Stimulated activated naive CD8-positive, alpha-beta T cell treated with anti-CD3 and anti-CD28 coated beads, Interleukin-15, amount 100 ng/mL, for 72 hours (primary cell): ENCODE data around the gene PPFIBP1.
"Not testable (repeated sequence)": the region's sequence is repeated elsewhere in the genome, so short reads cannot be mapped to it uniquely, and the experiment has no call there.

Experiments
- ATAC-seq: fragments of 150-1000 bp; cut with Tn5 transposase; 2 replicates; pipeline ENCODE4 v1.10.0; 2021; ENCODE audit warnings: mild to moderate bottlenecking, moderate library complexity
- DNase-seq, 2 donors: peaks; one replicate each; pipeline ENCODE4 v3.0.0; 2021 to 2022
- H3K27ac Mint-ChIP-seq, 2 donors: one replicate each; pipeline ENCODE4 v1.8.0; 2022; ENCODE audit warnings: mild to moderate bottlenecking in 2 of 2, mixed read lengths in 2 of 2, moderate library complexity in 2 of 2
- H3K27me3 Mint-ChIP-seq: one replicate; pipeline ENCODE4 v1.8.0; 2022; ENCODE audit warnings: mixed read lengths
- H3K4me1 Mint-ChIP-seq: one replicate; pipeline ENCODE4 v1.8.0; 2022; ENCODE audit warnings: mild to moderate bottlenecking, mixed read lengths
- H3K4me3 Mint-ChIP-seq, 2 donors: one replicate each; pipeline ENCODE4 v1.8.0; 2022; ENCODE audit warnings: mild to moderate bottlenecking in 2 of 2, mixed read lengths in 2 of 2, moderate library complexity in 1 of 2
- H3K9me3 Mint-ChIP-seq, 2 donors: one replicate each; pipeline ENCODE4 v1.8.0; 2022; ENCODE audit warnings: mixed read lengths in 2 of 2

The PPFIBP1 gene

DNA sequence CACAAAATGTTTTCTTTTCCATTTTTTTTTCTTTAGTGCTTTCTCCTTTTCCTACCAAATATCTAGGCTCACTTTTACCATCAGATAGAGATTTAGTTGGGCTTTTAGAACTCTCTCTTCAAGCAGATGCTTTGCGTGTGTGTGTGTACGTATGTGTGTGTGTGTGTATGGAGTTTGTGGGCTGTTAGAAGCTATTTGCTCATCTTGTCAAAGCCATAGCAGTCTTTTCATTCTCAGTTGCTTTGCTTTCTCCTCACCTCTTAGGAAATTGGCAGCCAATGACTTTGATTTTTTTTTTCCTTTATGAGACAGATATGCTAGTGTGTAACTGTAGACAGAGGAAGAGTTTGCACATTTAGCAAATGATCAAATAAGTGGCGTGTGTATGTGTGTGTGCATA is 57.8 kb downstream of the PPFIBP1 start:
- H3K4me3 Mint-ChIP-seq, DNase-seq, ATAC-seq, H3K27ac Mint-ChIP-seq, H3K27me3 Mint-ChIP-seq, H3K9me3 Mint-ChIP-seq: not testable (repeated sequence)
- peaks cover 20% of the 10 kb centered on the region for H3K4me1 Mint-ChIP-seq

DNA sequence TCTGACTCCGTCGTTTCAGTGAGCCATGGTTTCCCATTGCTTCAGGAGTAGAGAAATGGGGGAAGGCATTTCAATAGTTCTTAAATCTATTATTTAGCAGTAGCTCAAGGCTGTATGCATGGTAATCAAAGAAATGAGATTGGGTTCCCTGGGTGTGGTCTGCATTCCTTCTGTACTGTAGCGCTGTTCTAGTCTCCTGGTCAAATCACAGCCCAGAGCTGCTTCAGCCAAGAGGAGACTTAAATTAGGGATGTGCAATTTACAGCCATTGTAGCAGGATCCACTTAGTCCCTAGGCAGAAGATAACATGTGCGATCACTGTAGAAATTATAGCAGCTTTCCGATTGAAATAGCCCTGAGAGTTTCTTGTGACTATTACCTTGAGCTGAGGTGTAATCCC is 58.4 kb downstream of the PPFIBP1 start:
- not testable (repeated sequence) for DNase-seq, H3K4me3 Mint-ChIP-seq, H3K9me3 Mint-ChIP-seq, H3K27me3 Mint-ChIP-seq, ATAC-seq, H3K27ac Mint-ChIP-seq
- peaks cover 20% of the 10 kb centered on the region for H3K4me1 Mint-ChIP-seq

DNA sequence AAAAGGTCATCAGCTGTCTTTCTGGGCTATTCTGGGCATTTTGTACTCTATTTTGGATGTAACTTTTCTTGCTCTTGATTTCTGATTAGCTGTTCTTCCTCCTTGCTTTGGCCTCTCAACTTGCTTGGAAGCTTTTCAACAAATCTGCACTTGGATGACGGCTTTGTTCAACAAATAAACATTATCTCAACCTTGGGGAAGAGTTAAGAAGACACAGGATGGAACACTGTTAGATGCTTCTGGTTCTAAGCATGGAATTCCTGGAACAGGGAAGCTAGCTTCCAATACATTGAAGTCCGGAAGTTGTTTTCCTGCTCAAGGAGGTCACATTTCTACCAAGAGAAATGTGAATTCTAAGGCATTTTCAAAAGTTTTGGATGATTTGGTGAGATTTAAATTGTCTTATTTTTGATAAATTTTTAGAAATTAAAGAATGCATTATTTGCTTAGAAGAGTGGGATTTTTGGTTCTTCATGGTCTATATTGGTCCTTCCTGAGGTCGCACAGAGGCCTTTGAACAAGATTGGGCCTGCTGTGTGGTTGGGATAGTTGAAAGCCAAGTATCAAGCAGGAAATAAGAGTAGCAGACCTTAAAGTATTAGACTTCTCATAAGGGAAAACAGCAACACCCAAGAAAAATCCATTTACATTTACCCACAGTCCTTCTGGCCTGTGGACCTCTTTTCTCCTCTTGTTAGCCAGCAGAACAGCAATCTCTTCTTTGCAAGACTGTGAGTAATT is 59.2 kb downstream of the PPFIBP1 start:
- no peak for DNase-seq
- no peak overlapping the region for H3K4me3 Mint-ChIP-seq
- H3K9me3 Mint-ChIP-seq, result no peaks in the 10 kb centered on the region
- no peak overlapping the region for H3K27ac Mint-ChIP-seq
- peaks cover 27% of the 10 kb centered on the region for H3K4me1 Mint-ChIP-seq
- H3K27me3 Mint-ChIP-seq, result no peaks in the 10 kb centered on the region
- ATAC-seq, result no peak

DNA sequence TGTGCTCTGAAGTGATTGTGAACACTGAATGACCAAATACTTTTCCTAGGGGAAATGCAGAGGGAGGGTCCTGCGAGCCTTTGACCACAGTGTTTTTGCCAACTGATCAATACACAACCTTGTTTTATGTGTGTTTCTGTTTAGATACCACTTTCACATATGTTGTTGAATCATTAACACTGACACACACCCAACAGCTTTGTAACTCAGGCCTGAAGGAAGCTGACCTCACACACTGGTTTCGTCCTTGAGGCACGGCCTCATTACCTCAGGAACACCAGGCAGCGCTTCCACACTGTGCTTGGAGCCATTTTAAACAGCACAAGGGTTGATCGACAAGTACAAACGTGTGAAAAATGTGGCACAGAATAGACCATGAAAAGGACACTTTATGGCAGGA is 60.0 kb downstream of the PPFIBP1 start:
- Mint-ChIP-seq H3K4me3 (no peak overlapping the region), H3K9me3 (no peaks in the 10 kb centered on the region), H3K4me1 (peaks cover 33% of the 10 kb centered on the region), H3K27me3 (no peaks in the 10 kb centered on the region), H3K27ac (no peak overlapping the region)
- DNase-seq (no peak), ATAC-seq (no peak)

DNA sequence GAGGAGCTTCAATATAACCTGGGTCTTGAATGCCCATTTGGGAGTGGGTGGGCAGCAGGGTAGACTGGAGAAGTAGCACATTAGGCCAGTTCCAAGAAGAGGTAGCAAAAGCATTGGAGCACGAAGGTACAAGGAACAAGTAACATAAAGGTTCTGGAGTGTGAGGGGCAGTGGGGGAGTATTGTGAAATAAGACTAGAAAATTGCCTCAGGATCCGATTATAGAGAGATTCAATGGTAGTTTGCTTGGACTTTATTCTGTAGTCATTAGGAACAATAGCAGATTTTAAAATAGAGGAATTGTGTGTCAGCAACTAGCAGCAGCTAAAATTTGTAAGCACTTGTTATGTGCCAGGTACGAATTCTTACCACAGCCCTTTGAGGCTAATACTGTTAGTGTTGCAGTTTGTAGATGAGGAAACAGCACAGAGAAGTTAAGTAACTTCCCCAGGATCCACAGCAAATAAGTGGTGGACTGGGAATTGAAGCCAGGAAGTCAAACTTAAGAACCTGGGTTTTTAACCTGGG is 61.8 kb downstream of the PPFIBP1 start:
- no peak overlapping the region for H3K4me3 Mint-ChIP-seq
- ATAC-seq (no peak), DNase-seq (no peak)
- peaks cover 29% of the 10 kb centered on the region for H3K4me1 Mint-ChIP-seq
- H3K27ac Mint-ChIP-seq, result no peak overlapping the region
- H3K27me3 Mint-ChIP-seq, result no peaks in the 10 kb centered on the region
- no peaks in the 10 kb centered on the region for H3K9me3 Mint-ChIP-seq

DNA sequence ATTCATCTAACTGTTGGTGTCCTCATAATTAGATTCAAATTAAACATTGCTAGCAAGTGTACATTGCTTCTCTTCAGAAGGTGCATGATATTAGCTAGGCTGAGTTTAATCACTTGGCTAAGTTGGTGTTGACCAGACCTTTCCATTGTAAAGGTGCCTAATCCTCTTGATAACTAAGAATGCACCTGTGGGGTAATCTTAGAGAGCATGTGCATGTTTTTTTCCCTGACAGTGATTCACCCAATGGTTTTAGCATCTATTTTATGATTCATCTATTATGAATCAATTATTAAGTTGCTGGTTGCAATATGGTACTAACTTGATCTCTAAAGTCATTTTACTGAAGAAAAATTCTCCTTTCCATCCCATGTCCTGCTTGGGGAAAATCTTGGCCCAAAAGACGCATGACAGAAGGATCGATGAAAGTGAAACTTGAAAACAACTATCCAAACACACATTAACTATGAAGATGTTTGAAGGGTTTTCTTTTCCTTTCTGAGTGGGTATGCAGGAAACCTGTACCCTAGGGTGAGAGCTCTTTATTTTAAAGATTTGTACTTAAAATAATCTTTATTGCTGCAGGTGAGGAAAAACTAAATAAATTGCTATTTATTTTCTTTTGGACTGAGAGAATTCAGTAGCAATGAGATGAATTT is 64.2 kb downstream of the PPFIBP1 start:
- H3K4me1 Mint-ChIP-seq, result peaks cover 14% of the 10 kb centered on the region
- ATAC-seq, result peak; percentile 58
- H3K9me3 Mint-ChIP-seq, H3K27me3 Mint-ChIP-seq, DNase-seq: not testable (repeated sequence)
- peak overlapping the region in 1 of 2 donors; percentile 70 for H3K27ac Mint-ChIP-seq
- peak overlapping the region; percentile 39 to 65 for H3K4me3 Mint-ChIP-seq

DNA sequence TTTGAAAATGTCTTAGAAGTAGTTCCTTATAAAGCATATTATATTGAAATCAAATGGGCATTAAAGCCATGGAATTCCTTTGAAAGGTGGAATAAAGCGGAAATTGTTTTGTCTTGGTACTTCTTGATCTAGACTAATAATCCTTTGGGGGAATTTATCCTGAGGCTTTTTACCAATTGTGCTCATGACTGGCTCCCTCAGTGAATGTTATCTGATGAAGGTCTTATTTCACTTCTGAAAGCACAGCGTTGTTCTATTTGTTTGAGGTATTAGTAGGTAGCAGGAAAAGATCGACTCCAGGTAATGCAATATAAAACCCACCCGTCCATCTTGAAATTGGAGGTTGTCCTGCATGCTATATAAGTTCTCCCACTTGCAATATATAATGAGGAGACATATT is 64.8 kb downstream of the PPFIBP1 start:
- DNase-seq (no peak), ATAC-seq (no peak)
- Mint-ChIP-seq H3K27ac (no peak overlapping the region), H3K4me1 (peaks cover 14% of the 10 kb centered on the region), H3K9me3 (no peaks in the 10 kb centered on the region), H3K4me3 (peak overlapping the region in 1 of 2 donors; percentile 65), H3K27me3 (no peaks in the 10 kb centered on the region)

DNA sequence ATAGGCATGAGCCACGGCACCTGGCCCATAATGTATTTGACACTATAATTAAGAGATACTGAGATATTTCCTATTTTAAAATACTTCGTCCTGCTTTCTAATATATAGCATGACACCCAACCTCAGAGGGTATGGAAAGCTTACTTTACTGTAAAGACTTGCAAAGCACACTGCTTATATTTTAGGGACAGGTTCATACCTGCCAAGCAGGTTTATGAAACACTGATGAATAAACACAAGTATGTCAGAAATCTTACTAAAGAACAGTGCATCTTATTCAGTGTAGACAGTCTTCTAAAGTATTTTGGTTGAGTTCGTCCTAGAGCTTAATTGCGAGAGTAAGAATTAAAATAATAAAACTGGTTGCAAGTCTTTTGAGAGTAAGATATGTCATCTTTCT is 65.4 kb downstream of the PPFIBP1 start:
- Mint-ChIP-seq H3K27me3 (no peaks in the 10 kb centered on the region), H3K4me1 (peaks cover 14% of the 10 kb centered on the region), H3K9me3 (no peaks in the 10 kb centered on the region), H3K27ac (no peak overlapping the region), H3K4me3 (no peak overlapping the region)
- DNase-seq (no peak), ATAC-seq (no peak)

DNA sequence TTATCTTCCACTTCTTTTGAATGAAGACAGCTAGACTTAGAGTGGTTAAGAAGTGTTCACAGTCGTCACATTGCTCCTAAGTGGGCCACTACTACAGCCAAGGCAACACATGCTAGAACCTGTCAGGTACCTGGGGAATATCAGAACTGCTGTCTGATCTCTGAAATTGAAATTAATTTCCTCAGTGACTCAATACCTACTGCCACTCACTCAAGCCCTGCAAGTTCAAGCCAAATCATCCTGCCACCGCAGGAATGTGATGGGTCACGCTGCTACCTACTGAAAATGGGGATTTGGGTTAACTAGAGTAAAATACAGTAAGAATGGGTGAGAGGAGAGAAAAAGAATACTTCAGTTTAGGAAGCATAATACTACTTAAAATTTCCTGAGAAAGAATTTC is 67.7 kb downstream of the PPFIBP1 start:
- peak overlapping the region in 1 of 2 donors; percentile 24 for H3K27ac Mint-ChIP-seq
- peaks cover 14% of the 10 kb centered on the region for H3K4me1 Mint-ChIP-seq
- ATAC-seq, DNase-seq, H3K4me3 Mint-ChIP-seq, H3K27me3 Mint-ChIP-seq, H3K9me3 Mint-ChIP-seq: not testable (repeated sequence)

DNA sequence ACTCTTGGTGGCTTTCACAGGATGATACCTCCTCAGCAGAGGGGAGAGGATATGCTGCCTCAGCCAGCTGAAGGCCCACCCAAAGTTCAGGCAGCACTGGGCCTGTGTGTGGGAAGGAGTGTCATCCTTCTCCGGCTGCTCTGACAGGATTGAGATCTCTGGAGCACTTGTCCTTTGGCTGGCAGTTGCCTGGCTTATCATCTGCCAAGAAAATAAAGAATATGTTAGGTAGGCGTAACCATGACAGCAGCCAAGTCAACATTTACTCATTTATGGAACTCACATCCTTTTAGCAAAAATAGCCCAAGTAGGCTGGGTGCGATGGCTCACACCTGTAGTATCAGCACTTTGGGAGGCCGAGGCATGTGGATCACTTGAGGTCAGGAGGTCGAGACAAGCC is 68.5 kb downstream of the PPFIBP1 start:
- H3K4me1 Mint-ChIP-seq, result peaks cover 13% of the 10 kb centered on the region
- H3K27me3 Mint-ChIP-seq, result no peaks in the 10 kb centered on the region
- no peak overlapping the region for H3K27ac Mint-ChIP-seq
- H3K4me3 Mint-ChIP-seq, result no peak overlapping the region
- H3K9me3 Mint-ChIP-seq, result no peaks in the 10 kb centered on the region
- DNase-seq (no peak), ATAC-seq (no peak)

DNA sequence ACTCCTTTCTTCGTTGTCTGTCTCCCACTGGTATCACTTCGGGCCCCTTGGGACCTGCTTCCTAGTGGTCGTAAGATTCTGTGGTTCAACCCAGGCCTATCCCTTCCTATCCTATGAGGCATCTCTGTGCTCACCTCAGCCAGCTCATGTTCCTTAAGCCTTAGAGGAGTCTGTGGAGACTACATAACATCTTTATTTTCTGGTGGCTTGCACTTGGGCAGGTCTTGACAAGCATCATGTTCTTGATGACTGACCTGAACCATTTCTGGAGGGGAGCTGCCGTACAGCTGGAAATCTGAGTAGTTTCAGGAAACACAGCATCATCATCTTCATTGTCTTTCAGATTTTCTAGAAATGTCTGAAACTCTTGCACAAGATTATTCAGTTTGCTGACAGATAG is 69.3 kb downstream of the PPFIBP1 start:
- no peaks in the 10 kb centered on the region for H3K27me3 Mint-ChIP-seq
- DNase-seq (no peak), ATAC-seq (no peak)
- peaks cover 0 to 6% of the 10 kb centered on the region in 2 donors for H3K9me3 Mint-ChIP-seq
- H3K27ac Mint-ChIP-seq, result no peak overlapping the region
- H3K4me3 Mint-ChIP-seq, result no peak overlapping the region
- H3K4me1 Mint-ChIP-seq, result peaks cover 7% of the 10 kb centered on the region

DNA sequence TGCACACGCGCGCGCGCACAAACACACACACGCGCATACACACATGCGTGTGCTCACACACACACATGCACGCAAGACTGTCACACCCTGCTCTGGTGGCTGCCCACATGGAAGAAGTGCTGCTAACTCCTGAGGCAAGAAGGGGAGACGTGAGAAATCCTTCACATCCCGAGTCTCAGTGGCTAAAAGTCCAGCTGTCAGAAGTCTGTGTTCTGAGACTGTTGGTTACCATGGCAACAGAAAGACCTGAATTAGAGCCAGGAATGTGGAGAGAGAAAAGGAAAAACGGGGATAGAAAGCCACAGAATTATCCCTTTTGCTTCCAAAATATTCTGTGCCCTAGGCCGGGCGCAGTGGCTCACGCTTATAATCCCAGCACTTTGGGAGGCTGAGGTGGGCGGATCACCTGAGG is 71.2 kb downstream of the PPFIBP1 start:
- no peaks in the 10 kb centered on the region for H3K27me3 Mint-ChIP-seq
- no peak for ATAC-seq
- H3K4me1 Mint-ChIP-seq, result no peaks in the 10 kb centered on the region
- no peak overlapping the region for H3K27ac Mint-ChIP-seq
- no peak for DNase-seq
- no peak overlapping the region for H3K4me3 Mint-ChIP-seq
- peaks cover 5 to 8% of the 10 kb centered on the region in 2 donors for H3K9me3 Mint-ChIP-seq

DNA sequence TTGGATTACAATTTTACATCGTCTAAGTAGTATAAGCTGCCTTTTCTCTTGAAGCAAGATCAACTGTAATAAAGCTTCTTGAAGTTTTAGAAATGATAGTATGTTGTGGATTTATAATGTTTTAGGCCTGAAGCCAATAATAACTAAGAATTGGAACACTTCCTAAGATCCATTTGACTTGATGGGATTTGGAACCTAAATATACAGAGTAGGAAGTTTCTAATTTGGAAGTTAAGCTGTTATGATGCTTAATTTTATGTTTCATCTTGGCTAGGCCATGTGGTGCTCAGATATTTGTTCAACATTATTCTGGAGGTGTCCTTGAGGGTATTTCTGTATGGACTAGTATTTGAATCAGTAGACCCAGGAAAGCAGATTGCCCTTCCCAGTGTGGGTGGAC is 74.9 kb downstream of the PPFIBP1 start:
- not testable (repeated sequence) for H3K4me3 Mint-ChIP-seq, ATAC-seq, DNase-seq, H3K27ac Mint-ChIP-seq, H3K27me3 Mint-ChIP-seq, H3K4me1 Mint-ChIP-seq
- peaks cover 10 to 12% of the 10 kb centered on the region in 2 donors for H3K9me3 Mint-ChIP-seq

DNA sequence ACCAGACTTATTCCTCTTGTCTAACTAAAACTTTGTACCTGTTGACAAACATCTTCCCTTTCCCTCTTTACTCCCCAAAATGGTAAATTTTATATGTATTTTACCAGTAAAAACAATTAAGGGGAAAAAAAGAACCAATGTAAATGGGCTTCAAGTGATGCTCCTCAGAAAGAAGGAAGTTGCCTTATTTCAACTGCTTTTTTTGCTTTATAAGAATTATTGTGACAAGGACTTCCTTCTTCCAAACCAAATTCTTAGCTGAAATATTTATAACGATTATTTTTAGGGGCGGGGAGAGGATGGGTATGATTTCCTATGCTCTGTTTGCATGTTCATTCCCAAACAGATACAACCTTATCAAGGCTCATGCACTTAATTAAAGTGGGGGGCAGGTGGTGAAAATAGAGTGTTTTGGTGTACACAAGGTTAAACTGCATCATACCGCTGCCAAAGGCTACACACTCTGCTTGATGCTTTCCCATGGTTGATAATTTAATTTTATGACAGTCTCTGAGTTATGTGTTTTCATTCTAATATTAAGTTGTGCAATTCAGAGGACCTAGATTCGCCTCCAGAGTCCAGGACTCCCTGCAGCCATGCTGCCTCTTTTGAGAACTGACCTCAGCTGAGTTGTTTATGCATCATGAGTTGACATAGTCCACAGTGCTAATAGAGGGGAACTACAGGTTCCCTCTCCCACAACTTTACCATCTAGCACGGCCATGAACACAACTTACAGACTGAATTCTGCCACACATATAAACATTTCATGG is 77.2 kb downstream of the PPFIBP1 start:
- not testable (repeated sequence) for H3K4me3 Mint-ChIP-seq, DNase-seq, H3K27ac Mint-ChIP-seq, H3K27me3 Mint-ChIP-seq, ATAC-seq, H3K4me1 Mint-ChIP-seq
- H3K9me3 Mint-ChIP-seq, result peaks cover 17 to 22% of the 10 kb centered on the region in 2 donors

DNA sequence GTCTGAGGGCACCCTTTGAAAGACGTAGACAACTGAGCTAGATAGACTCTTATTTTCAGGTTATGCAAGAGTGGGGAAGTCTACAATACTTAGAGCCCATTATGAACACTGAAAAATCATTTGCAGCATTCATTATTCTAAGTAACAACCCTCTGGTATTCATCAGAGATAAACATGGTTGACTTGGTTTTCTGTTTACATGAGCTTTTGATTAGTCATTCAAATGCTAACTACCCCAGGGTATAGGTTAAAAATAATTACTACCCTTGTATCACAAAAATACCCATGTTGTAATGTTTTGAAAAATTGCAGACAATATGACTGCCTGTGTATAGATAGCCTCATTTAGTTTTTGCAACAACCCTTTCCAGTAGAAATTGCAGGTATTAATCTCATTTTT is 78.5 kb downstream of the PPFIBP1 start:
- no peak overlapping the region for H3K4me3 Mint-ChIP-seq
- no peaks in the 10 kb centered on the region for H3K4me1 Mint-ChIP-seq
- ATAC-seq, result no peak
- DNase-seq, result no peak
- no peak overlapping the region for H3K27ac Mint-ChIP-seq
- H3K9me3 Mint-ChIP-seq, result peaks cover 17 to 22% of the 10 kb centered on the region in 2 donors
- H3K27me3 Mint-ChIP-seq, result no peaks in the 10 kb centered on the region

DNA sequence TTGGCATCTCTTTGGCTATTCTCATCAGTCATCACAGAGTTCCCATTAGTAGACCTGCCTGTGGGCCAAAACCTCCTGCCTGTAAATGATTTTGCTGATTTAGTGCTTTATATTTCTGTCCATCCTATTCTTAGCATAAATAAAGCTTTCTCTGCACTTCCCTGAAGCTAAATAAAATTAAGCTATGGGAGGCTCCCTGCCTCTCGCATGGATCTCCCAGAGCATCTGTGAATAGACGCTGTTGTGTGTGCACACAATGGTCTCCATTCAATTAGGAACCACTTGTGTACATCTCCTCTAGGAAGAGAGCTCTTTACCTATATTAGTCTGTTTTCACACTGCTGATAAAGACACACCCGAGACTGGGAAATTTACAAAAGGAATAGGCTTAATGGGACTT is 80.4 kb downstream of the PPFIBP1 start:
- no peaks in the 10 kb centered on the region for H3K27me3 Mint-ChIP-seq
- H3K27ac Mint-ChIP-seq, result peak overlapping the region in 1 of 2 donors; percentile 22
- DNase-seq, result no peak
- peaks cover 14% of the 10 kb centered on the region in 2 donors for H3K9me3 Mint-ChIP-seq
- no peaks in the 10 kb centered on the region for H3K4me1 Mint-ChIP-seq
- H3K4me3 Mint-ChIP-seq, result no peak overlapping the region
- ATAC-seq, result no peak
